Stimulated activated CD4-positive, alpha-beta T cell treated with anti-CD3 and anti-CD28 coated beads, Interleukin-12 subunit alpha, Interleukin-12 subunit beta, amount 100 ng/mL, for 24 hours (primary cell): ENCODE measurements around the gene MAML1.
"Not testable (repeated sequence)": the region's sequence is repeated elsewhere in the genome, so short reads cannot be mapped to it uniquely, and the experiment has no call there.

ENCODE experiments used
- DNase-seq, 2 experiments: peaks; one replicate each; pipeline ENCODE4 v3.0.0-alpha.2; 2020; ENCODE audit warnings: low read depth in 2 of 2

The MAML1 gene

GRCh38 chr5:179767496-179768100 lies 35.0 kb downstream of the MAML1 start:
- DNase-seq, result no peak

DNA sequence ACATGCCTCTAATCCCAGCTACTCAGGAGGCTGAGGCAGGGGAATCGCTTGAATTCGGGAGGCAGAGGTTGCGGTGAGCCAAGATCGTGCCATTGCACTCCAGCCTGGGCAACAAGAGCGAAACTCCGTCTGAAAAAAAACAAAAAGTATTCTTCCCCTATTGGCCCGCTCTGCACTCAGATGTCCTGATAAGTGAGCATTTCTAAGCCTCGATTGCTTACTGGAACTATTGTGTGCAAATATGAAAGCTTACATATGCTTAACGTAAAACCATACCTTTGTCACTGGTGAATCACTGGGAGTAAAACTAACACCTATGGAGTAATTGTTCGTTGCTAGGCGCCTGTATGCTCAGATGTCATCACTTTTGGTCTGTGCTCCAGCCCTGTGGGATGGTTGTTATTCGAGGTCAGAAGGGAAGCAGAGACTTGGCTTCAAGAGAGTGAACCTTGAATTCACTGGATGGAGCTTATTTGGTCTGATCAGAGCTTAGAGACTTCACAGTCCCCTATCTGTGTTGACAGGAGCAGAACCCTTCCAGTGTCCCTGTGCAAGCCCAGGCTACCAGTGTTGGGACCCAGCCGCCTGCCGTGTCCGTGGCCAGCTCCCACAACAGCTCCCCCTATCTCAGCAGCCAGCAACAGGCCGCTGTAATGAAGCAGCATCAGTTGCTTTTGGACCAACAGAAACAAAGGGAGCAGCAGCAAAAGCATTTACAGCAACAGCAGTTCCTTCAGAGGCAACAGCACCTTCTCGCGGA lies 35.9 kb downstream of the MAML1 start:
- DNase-seq, result no peak

DNA sequence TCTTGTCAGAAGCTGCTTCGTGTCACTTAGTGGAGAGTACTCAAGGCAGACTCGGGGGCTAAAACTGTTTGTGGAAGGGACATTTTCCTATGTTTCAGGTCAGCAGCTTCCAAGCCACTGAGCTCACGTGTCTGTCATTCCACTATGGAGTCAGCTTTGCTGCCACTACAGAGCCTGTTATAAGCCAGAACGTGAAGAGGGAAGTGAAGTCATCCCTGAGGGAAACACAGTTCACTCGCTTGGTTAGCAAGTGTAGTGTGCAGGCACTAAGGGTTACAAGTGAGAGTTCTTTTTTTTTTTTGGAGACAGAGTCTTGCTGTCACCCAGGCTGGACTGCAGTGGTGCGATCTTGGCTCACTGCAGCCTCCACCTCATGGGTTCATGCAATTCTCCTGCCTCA lies 36.6 kb downstream of the MAML1 start:
- DNase-seq, result no peak

- no peak for DNase-seq
Measured at GRCh38 chr5:179769796-179770195, 37.2 kb downstream of the MAML1 start.

- DNase-seq, result no peak
Measured at GRCh38 chr5:179771311-179771895, 38.8 kb downstream of the MAML1 start.

DNA sequence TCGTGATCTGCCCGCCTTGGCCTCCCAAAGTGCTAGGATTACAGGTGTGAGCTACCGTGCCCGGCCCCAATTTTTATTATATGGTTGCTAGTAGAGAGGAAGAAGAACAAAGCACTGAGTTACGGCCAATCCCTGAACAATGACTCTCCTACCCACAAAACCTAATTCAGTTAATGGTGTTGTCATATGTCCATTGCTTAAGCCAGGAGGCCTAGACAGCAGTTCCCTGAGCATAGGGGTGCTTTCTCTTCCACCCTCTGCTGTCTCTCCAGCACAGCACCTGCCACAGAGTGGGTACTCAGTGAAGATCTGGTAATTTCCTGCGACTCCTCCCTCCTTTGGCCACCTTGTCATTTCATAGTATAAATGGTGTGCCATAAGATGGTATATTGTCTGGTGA lies 39.7 kb downstream of the MAML1 start:
- DNase-seq, result no peak

DNA sequence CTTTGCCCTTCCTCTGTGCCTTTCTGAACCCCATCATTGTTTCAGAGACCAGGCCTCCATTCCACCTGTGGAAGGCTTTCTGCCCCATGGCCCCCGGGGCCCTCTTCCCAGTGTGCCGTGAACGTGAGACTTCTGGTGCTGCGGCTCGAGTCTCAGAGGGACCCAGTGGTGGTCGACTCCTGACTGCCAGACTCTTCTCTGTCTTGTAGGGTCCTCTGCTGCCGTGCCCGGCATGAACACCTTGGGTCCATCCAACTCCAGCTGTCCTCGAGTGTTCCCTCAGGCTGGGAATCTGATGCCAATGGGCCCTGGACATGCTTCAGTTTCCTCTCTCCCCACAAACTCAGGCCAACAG lies 41.0 kb downstream of the MAML1 start:
- no peak for DNase-seq

- no peak for DNase-seq
Measured at GRCh38 chr5:179774442-179774841, 41.8 kb downstream of the MAML1 start.

DNA sequence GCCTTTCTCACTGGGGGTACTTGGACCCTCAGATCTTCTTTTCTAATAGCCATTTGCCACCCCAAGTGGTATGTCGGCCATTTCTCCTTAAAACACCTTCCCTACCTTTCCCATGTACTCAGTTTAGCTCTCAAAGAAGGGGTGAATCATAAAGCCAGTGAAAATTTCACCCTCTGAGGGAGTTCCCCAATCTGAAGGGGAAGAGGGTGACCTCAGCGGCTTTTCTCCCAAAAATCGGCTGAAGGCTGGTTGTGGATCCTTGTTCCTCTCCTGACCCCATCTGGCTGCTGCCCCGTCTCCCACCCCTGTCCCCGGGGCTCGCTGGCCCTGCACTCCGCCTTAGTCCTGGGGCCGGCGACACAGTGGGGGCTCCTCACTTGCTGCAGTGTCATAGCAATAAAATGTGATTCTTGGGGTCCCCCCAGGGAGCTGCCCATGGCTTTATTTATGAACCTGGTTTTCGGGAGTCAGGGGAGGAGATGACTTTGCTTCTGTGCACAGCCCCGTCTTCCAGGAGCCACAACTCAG lies 43.9 kb downstream of the MAML1 start:
- DNase-seq, result no peak

- DNase-seq, result no peak
Measured at GRCh38 chr5:179777456-179777855, 44.8 kb downstream of the MAML1 start.

DNA sequence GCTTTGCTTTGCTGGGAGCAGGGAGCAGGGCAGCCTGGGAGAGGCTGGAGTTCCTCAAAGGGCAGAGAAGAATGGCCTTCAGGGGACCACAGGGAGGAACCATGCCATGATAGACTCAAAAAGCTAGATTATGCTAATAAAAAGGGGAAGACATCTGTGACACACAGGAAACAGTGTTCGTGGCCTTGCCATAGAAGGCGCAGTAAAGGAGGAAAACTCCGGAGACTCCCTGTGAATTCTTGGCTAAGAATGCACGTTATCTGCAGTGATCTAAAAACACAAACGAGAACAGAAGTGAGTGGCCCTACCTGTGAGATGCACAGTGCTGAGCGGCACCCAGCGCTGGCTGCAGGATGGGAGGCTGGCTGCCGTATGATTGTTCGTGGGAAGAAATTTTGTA lies 45.3 kb downstream of the MAML1 start:
- no peak for DNase-seq

GRCh38 chr5:179778591-179778990 lies 46.0 kb downstream of the MAML1 start:
- DNase-seq, result no peak

GRCh38 chr5:179779826-179780225 lies 47.2 kb downstream of the MAML1 start:
- no peak for DNase-seq

DNA sequence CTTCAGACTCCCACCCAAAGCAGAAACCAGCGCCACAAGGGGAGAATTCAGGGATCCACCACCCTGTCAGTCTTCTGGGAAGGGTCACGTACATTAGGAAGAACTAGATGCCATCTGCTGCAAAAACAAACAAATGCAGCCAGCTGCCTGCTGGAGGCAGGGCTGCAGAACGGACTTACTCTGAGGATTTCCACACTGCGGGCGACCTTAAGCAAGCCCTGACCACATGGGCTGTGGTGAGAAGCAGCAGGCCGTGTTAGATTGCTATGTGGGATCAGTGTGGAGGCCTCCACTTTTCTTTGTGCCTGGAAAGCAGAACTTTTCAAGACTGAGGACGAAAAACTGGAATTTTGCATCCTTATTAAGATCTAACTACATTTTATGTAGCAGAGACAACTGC lies 47.7 kb downstream of the MAML1 start:
- DNase-seq, result no peak

DNA sequence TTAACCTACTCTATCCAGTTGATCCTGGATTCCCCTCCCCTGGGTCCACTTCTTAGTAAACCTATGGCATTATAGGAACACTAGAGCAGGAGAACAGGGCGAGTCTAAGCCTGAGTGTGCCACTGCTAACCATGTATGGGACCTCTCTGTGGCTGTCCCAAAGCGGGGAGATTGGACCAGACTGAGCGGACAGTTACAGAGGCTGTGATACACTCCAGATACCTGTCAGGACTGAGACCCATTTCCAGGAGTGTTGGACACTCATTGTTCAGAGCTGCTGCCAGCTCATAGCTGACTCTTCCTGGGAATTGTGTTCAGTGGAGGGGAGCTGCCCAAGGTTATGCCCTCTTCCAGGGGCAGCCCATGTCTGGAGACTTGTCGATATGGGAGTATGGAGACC lies 49.2 kb downstream of the MAML1 start:
- no peak for DNase-seq

GRCh38 chr5:179783128-179783527 lies 50.5 kb downstream of the MAML1 start:
- no peak for DNase-seq

DNA sequence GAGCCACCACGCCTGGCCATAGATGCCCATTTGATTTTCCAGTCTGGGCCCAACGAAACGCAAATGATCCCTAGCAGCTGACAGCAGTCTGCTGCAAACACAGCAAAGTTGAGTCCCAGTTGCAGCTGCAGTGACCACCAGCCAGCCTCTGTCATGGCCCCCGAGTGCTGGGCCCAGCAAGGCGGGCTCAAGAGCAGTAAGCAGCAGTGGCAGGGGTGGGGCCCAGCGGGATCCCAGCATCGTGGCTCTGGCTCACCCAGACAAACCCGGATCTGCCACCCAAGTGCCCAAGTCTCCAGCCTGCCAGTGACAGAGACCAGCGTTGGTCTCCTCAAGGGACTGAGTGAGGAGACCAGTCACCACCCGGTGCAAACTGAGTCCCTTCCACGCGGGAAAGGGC lies 54.2 kb downstream of the MAML1 start:
- no peak for DNase-seq

- DNase-seq, result no peak
Measured at GRCh38 chr5:179788193-179788854, 55.7 kb downstream of the MAML1 start.

GRCh38 chr5:179789278-179789677 lies 56.7 kb downstream of the MAML1 start:
- not testable (repeated sequence) for DNase-seq

DNA sequence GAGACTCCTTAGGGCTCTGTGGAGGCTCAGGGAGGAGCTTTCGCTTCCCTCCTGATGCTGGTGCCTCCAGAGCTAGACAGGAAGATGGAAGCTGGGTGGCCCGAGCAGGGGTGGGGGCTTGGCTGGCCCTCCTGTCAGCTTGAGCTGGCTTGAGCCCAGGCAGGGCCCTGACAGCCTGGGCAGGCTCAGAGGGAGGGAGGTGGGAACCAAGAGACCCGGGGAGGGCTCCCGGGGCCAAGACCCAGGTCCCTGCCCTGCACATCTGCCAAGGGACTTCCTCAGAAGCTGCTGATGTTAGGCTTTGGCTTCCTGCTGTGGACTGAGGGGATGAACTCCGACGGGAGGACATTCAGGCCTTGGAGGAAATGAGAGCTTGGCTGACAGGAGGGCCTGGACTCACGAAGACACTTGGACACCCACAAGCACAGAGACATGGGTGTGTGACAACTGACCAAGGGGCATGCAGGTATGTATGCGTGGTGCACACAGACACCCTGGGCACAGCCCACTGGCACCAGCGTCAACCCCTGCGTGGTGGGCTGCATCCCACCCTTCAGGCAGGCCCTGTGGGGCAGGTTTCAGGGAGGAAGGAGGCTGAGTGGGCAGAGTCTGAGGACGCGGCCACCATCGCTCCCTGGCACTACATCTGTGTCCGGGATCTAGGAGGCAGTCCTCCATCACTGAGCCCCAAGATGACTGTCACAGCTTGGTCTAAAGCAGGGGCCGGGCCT lies 59.4 kb downstream of the MAML1 start:
- DNase-seq, result no peak

GRCh38 chr5:179792612-179793467 lies 60.2 kb downstream of the MAML1 start:
- DNase-seq, result no peak
